PFSK-1 (cell line): ENCODE results near the gene LRRC8D.

Experiments
- SIN3A ChIP-seq: IDR thresholded peaks from 2 replicates; pipeline ENCODE4 v1.6.1; 2012; ENCODE audit warnings: mild to moderate bottlenecking, low read length, moderate library complexity, borderline replicate concordance; ENCODE audit not compliant: insufficient read depth
- TAF1 ChIP-seq: IDR thresholded peaks from 2 replicates; pipeline ENCODE4 v1.6.1; 2012; ENCODE audit warnings: low read length, control low read depth, borderline replicate concordance; ENCODE audit not compliant: insufficient read depth
- TF ChIP-seq, protein P1 (sequence below), 2 experiments: IDR thresholded peaks; 2 replicates each; pipeline versions ENCODE4 v1.6.1 to v1.8.0; 2011 to 2012; ENCODE audit warnings: low read depth in 2 of 2, low read length in 2 of 2, control low read depth in 1 of 2, inconsistent platforms in 1 of 2, mild to moderate bottlenecking in 1 of 2, moderate library complexity in 1 of 2; ENCODE audit not compliant: insufficient read depth in 1 of 2

DNA sequence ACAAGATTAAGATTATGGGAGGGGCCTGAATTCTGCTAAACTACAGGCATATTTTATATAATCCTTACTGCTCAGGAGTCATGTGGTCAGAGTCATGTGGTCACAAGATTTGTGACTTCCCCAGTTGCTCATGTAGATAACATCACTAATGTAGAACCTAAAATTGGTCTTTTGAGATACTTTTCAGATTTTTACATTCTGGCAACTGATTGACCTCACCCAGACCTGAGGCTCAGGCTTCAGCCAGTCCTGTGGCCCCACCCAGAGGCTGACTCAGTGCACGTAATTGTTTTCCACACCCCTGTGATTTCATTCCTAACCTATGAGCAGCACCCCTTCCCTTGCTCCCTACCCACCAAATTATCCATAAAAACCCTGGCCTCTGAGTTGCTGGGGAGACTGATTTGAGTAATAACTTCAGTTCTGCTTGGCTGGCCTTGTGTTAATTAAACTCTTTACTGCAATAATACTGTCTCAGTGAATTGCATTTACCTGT is 132.3 kb downstream of the LRRC8D start:
- TF ChIP-seq TAF1 (no peak), SIN3A (no peak)
- TF ChIP-seq, protein P1, sequence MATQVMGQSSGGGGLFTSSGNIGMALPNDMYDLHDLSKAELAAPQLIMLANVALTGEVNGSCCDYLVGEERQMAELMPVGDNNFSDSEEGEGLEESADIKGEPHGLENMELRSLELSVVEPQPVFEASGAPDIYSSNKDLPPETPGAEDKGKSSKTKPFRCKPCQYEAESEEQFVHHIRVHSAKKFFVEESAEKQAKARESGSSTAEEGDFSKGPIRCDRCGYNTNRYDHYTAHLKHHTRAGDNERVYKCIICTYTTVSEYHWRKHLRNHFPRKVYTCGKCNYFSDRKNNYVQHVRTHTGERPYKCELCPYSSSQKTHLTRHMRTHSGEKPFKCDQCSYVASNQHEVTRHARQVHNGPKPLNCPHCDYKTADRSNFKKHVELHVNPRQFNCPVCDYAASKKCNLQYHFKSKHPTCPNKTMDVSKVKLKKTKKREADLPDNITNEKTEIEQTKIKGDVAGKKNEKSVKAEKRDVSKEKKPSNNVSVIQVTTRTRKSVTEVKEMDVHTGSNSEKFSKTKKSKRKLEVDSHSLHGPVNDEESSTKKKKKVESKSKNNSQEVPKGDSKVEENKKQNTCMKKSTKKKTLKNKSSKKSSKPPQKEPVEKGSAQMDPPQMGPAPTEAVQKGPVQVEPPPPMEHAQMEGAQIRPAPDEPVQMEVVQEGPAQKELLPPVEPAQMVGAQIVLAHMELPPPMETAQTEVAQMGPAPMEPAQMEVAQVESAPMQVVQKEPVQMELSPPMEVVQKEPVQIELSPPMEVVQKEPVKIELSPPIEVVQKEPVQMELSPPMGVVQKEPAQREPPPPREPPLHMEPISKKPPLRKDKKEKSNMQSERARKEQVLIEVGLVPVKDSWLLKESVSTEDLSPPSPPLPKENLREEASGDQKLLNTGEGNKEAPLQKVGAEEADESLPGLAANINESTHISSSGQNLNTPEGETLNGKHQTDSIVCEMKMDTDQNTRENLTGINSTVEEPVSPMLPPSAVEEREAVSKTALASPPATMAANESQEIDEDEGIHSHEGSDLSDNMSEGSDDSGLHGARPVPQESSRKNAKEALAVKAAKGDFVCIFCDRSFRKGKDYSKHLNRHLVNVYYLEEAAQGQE (IDR thresholded peaks at IDR 0.05; ENCODE audit: insufficient read depth in 1 of 2, low read depth in 2 of 2, low read length in 2 of 2), result no peak
